ENCODE results near the gene SIGLEC10.

- TF ChIP-seq CTCF (IDR thresholded peaks at IDR 0.05 in 4 of 5, conservative IDR thresholded peaks at IDR 0.05 in 1 of 5) = no peak
- TF ChIP-seq POLR2A (IDR thresholded peaks at IDR 0.05) = no peak
Observed at GRCh38 chr19:51427201-51427600, 9.8 kb upstream of the SIGLEC10 start.

All from gastrocnemius medialis (tissue), 4 donors.